Thymus (tissue), 11 donors: ENCODE data around the gene MCF2L. TPM values are rescaled to one million over a fixed set of nuclear protein-coding genes. Genes with fewer than 3 reads are reported as not detected.

Experiments
- DNase-seq, 9 donors: peaks; one replicate each; pipeline ENCODE4 v3.0.0-alpha.2; 2013; ENCODE audit warnings: low spot score in 9 of 9, low read depth in 6 of 9, missing footprints in 1 of 9
- H3K27ac ChIP-seq, 2 donors: one replicate each; pipeline ENCODE4 v1.5.1; 2013; ENCODE audit warnings: control low read depth in 1 of 2, low read depth in 1 of 2, low read length in 1 of 2, mild to moderate bottlenecking in 1 of 2, moderate library complexity in 1 of 2
- H3K27me3 ChIP-seq, 2 donors: one replicate each; pipeline ENCODE4 v1.5.1; 2013; ENCODE audit warnings: low read length in 1 of 2; ENCODE audit not compliant: control insufficient read depth in 2 of 2, insufficient read depth in 1 of 2
- H3K36me3 ChIP-seq, 2 donors: one replicate each; pipeline ENCODE4 v1.5.1; 2013; ENCODE audit warnings: low read length in 1 of 2, mild to moderate bottlenecking in 1 of 2, moderate library complexity in 1 of 2; ENCODE audit not compliant: control insufficient read depth in 2 of 2, insufficient read depth in 2 of 2
- H3K4me1 ChIP-seq, 2 donors: one replicate each; pipeline ENCODE4 v1.5.1; 2013; ENCODE audit warnings: low read length in 2 of 2; ENCODE audit not compliant: control insufficient read depth in 2 of 2, insufficient read depth in 2 of 2
- H3K4me3 ChIP-seq, 2 donors: one replicate each; pipeline ENCODE4 v1.5.1; 2013; ENCODE audit warnings: low read length in 2 of 2, control low read depth in 1 of 2, mild to moderate bottlenecking in 1 of 2
- H3K9me3 ChIP-seq, 2 donors: one replicate each; pipeline ENCODE4 v1.5.1; 2013; ENCODE audit warnings: low read length in 1 of 2, mild to moderate bottlenecking in 1 of 2; ENCODE audit not compliant: control insufficient read depth in 2 of 2, insufficient read depth in 1 of 2
- WGBS: extraction: QIAGEN DNeasy Blood & Tissue Kit; methylation state at CpG from one replicate; pipeline ENCODE4 v1.1.7; 2013; 5-methylcytosine and 5-hydroxymethylcytosine counted together
- polyA plus RNA-seq: library from polyadenylated mRNA; stranded (reverse); fragments of 200-250 nt; gene quantifications from one replicate; pipeline ENCODE4 v1.2.3, GENCODE V29; 2013
- total RNA-seq: library from RNA; stranded (reverse); fragments of 120-200 nt; gene quantifications from one replicate; pipeline ENCODE4 v1.2.4, GENCODE V29; 2013
- donor health status: healthy.

MCF2L gene
- total and polyA plus RNA-seq, 2 donors: 13.0 to 28.6 TPM

DNA sequence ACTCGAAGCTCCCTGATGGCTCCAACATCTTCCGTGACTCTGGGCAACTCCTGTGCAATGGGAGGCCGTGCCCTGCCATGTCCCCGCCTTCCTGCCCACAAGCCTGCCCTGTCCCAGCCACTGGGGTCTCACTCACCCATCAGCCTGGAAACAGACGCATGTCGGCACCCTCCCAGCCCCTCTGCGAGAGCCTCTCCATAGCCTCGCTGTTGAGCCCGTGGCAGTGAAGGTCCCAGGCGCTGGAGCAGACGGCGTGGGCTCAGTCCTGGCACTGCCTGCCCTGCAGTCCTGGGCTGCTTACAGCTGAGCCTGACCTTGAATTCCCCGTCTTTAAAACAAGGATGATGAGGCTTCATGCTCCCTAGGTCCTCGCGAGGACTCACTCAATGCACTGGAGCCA is 37.0 kb downstream of the MCF2L start:
- Histone ChIP-seq H3K9me3 (peaks cover 0 to 7% of the 10 kb centered on the region in 2 donors), H3K36me3 (no peaks in the 10 kb centered on the region), H3K4me3 (no peak overlapping the region), H3K4me1 (peaks cover 0 to 4% of the 10 kb centered on the region in 2 donors), H3K27me3 (peaks cover 4 to 11% of the 10 kb centered on the region in 2 donors), H3K27ac (no peak overlapping the region)
- WGBS: 97% methylated on average over 15 of the region's 15 CpGs
- DNase-seq: no peak

DNA sequence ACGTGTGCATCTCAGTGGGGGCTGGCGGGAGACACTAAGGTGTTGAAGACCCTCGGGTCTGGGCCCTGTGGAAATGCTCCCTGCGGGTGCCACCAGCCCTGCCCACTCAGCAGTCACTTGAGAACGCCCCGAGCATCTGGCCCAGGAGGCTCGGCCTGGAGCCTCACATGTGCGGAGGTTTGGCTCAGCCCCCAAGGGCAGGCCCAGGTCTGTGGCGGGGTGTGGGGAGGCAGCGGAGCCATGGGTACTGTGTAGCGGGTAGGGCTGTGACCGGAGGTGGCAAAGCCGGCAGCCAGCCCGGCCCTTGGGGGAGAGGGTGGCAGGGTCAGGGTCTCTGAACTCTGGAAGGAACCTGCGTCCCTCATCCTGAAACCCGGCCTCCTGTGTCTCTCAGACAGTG is 37.6 kb downstream of the MCF2L start:
- no peak for DNase-seq
- H3K27me3 ChIP-seq: peaks cover 3 to 4% of the 10 kb centered on the region in 2 donors
- no peak overlapping the region for H3K27ac ChIP-seq
- H3K9me3 ChIP-seq: peaks cover 0 to 7% of the 10 kb centered on the region in 2 donors
- H3K4me3 ChIP-seq: no peak overlapping the region
- no peaks in the 10 kb centered on the region for H3K36me3 ChIP-seq
- 96% methylated on average over 16 of the region's 16 CpGs for WGBS
- no peaks in the 10 kb centered on the region for H3K4me1 ChIP-seq

DNA sequence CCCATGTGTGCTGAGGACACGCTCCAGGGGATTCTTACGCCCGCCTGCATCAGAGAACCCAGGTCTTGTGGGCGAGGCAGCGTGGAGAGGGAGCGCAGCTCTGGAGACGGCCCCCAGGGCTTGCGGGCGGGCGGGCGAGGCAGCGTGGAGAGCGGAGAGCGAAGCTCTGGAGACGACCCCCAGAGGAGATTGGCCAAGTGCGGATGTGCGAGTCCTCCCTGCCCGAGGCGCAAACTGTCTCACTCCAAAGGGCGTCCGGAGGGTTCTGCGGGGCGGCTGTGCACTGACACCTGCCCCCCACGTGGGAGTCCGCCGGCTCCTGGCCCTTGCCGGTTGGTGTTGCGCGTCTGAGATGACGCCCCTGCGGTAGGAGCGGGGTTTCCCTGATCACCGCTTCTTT is 39.8 kb downstream of the MCF2L start:
- H3K27ac ChIP-seq: no peak overlapping the region
- DNase-seq: no peak
- 95% methylated on average over 33 of the region's 33 CpGs for whole genome bisulfite sequencing
- H3K4me3 ChIP-seq: no peak overlapping the region
- no peaks in the 10 kb centered on the region for H3K27me3 ChIP-seq
- no peaks in the 10 kb centered on the region for H3K36me3 ChIP-seq
- H3K9me3 ChIP-seq: peaks cover 0 to 7% of the 10 kb centered on the region in 2 donors
- H3K4me1 ChIP-seq: peaks cover 0 to 4% of the 10 kb centered on the region in 2 donors

DNA sequence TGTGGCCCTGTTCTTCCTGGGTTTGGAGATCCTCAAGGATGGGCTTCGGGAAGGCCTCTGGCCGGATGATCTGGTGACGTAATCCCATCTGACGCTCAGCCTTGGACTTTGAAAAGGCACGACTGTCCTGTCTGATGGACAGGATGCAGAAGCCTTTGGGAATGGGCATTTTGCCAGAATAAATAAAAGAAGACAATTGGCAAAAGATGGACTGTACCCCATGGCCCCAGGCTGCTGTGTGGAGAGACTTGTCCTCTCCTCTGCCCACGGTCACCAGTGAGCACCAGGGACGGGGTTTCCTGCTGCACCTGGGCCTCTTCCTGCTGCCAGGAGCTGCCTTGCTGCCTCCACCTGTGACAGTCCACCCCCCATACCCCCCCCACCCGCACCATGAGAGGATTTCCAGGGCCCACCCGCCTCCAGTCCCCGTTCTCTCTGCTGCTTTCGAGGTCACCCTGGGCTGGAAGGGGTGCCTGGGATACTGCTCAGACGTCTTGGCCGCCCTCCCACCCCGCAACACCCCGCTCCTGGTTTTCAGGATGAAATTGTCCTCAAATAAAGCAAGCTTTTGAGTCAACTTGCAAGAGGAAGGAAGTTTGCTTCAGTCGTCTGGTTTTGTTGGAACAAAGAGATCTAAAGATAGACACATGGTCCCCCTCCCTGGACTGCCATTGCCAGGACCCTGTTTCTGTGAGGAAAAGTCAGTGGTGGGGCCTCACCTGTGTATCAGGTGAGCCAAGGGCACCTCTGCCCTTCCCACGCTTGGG is 40.9 kb downstream of the MCF2L start:
- no peak overlapping the region for H3K27ac ChIP-seq

DNA sequence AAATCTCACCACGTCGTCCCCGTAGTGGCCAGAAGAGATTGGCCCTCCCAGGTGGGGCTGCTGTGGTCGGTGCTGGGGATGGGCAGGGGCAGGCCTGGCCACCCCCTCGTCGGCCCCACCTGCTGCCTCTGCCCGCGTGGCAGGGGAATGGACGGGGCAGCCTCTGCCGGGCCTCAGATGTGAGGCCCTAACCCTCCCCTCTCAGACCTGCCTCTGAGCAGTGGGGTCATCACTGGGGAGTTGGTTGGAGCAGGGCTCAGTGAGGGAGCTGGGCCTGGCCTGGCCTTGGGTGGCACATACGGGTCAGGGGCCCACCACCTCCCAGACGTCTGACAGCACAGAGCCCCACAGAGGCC is 41.5 kb downstream of the MCF2L start:
- Histone ChIP-seq H3K4me3 (no peak overlapping the region), H3K9me3 (no peaks in the 10 kb centered on the region), H3K27me3 (no peaks in the 10 kb centered on the region), H3K36me3 (no peaks in the 10 kb centered on the region), H3K27ac (no peak overlapping the region), H3K4me1 (peaks cover 0 to 5% of the 10 kb centered on the region in 2 donors)
- WGBS: 60% methylated on average over 12 of the region's 12 CpGs
- DNase-seq: no peak

More for the DNA sequence above, 40.9 kb downstream of the MCF2L start:
- Histone ChIP-seq H3K4me3 (no peak overlapping the region), H3K36me3 (no peaks in the 10 kb centered on the region), H3K9me3 (peaks cover 0 to 5% of the 10 kb centered on the region in 2 donors), H3K27me3 (no peaks in the 10 kb centered on the region), H3K4me1 (peaks cover 0 to 5% of the 10 kb centered on the region in 2 donors)
- WGBS: 36% methylated on average over 17 of the region's 17 CpGs
- DNase-seq: no peak

DNA sequence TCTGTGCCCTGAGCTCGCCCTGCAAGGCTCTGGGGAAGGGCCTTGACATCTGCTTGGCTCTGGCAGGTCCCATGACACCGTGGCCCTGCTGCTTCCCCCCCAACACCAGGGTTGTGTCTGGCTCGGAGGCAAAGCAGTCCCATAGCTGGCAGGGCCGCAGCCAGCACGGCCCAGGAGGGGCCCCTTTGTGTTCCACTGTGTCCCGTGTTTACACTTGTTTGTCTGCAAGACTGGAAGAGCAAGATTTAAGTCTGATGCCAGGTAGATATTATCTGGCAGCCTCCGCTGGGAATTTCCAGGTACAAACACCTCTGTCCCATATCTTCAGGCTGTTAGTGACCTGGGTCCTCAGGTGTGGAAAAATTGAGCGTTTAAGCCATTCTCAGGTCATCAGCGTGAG is 44.3 kb downstream of the MCF2L start:
- no peaks in the 10 kb centered on the region for H3K9me3 ChIP-seq
- H3K27me3 ChIP-seq: no peaks in the 10 kb centered on the region
- peak overlapping the region in 1 of 2 donors; percentile 53 for H3K27ac ChIP-seq
- DNase-seq: peak in 1 of 9 donors; percentile 22
- 93% methylated on average over 9 of the region's 9 CpGs for WGBS
- no peak overlapping the region for H3K4me3 ChIP-seq
- H3K4me1 ChIP-seq: peaks cover 0 to 5% of the 10 kb centered on the region in 2 donors
- H3K36me3 ChIP-seq: no peaks in the 10 kb centered on the region

DNA sequence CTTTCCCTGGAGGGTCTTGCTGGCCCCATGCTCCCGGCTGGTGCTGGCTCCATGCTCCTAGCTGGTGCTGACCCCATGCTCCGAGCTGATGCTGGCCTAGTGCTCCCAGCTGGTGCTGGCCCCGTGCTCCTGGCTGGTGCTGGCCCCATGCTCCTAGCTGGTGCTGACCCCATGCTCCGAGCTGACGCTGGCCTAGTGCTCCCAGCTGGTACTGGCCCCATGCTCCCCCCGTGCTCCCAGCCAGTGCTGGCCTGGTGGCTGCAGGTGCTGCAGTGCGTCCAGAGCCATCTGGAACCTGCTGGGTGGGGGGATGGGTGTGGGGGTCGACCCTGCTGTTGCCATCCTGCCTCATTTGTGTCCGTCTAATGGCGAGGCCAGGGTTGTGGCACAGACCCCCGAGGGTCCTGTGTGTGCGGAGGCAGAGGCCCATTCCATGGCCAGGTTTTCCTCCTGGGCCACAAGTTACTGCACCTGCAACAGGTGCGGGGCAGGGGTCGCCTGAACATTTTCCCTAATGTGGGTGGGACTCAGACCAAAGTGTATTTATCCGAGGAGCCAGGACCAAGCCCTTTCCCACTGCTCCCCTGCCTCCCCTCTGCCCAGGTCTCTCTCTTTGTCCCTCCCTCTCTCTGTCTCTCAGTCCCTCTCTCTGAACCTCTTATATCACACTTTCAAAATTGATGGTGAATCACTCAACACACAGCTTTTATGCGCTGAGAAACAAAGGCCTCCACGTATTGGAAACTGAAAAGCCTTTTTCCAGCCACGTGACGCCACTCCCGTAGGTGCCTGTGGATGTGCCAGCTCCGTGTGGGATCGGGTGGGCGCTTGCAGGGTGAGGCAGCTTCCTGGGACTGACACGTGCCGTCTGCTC is 45.1 kb downstream of the MCF2L start:
- Histone ChIP-seq H3K9me3 (no peaks in the 10 kb centered on the region), H3K4me3 (no peak overlapping the region), H3K27me3 (no peaks in the 10 kb centered on the region), H3K36me3 (no peaks in the 10 kb centered on the region), H3K4me1 (peaks cover 0 to 5% of the 10 kb centered on the region in 2 donors), H3K27ac (peak overlapping the region in 1 of 2 donors; percentile 53)
- 95% methylated on average over 25 of the region's 25 CpGs for WGBS
- DNase-seq: no peak

DNA sequence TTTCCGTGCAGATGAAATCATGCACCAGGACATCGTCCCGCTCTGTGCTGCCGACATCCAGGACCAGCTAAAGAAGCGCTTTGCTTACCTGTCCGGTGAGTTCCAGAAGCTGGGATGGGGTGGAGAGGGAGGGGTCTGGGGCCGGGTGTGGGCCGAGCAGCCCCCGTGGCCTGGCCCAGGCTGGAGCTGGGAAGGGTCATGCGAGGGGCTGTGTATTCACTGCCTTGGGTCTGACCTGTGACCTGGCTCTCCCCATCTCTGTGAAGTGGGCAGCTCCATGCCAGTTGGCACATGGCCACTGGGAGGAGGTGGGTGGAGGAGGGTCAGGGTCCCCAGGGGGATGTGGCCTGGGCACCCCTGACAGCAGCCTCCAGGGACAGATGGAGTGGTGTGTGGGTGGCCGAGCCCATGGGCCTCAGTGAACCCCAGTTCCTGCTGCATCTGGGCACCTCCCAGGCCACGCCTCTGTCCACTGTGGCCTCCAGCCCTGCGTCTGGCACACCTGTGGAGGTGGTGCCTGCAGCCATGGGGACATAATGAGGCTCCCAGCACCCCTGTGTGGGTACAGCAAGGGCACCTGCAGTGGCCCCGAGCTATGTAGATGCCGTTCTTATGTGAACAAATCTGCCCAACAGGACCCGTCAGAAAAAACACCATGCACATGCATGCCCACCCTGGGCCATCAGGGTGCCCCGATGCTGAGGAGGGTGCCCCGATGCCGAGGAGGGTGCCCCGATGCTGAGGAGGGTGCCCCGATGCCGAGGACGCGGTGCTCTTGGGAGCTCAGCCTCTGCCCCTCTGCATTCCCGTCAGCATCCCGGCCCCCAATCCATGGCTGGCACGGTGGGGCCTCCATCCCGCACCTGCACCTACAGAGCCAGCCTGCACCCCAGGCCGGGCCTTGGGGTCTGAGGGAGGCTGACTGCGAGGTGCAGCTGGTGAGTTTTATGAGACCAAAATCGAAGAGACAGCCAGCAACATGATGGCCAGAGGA is 46.0 kb downstream of the MCF2L start:
- Histone ChIP-seq H3K36me3 (no peaks in the 10 kb centered on the region), H3K27ac (no peak overlapping the region), H3K9me3 (peaks cover 0 to under 1% of the 10 kb centered on the region in 2 donors), H3K4me1 (peaks cover 0 to 5% of the 10 kb centered on the region in 2 donors), H3K4me3 (no peak overlapping the region), H3K27me3 (no peaks in the 10 kb centered on the region)
- 95% methylated on average over 31 of the region's 31 CpGs for WGBS
- no peak for DNase-seq
